Activated CD4-positive, alpha-beta T cell treated with anti-CD3 and anti-CD28 coated beads, Interleukin-2, amount 50 U/mL, for 4 hours (primary cell): ENCODE measurements around the gene TGFB2.

Experiments
- DNase-seq, 2 experiments: peaks; one replicate each; pipeline ENCODE4 v3.0.0-alpha.2; 2020

TGFB2 gene

GRCh38 chr1:218336328-218336727 is 8.8 kb upstream of the TGFB2 start:
- no peak for DNase-seq

- DNase-seq: no peak
Measured at GRCh38 chr1:218339267-218339831, 5.8 kb upstream of the TGFB2 start.

DNA sequence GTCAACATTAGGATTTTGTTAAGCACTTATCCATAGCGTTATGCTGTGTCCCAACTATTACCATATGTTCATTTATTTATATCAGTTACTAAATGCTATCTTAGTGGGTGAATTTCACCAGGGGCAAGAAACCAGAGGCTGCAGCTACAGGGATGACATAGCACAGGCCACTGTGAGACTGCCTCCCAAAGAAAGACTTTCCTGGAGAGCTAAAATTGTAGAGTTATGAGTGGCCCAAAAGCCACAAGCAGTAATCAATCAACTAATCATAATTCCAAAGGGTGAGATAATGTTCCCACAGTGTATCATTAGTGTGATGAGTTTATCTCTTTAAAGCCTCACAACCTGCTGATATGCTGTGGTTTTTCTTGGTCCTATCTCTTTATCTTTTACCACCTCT is 3.8 kb upstream of the TGFB2 start:
- no peak for DNase-seq

- no peak for DNase-seq
Measured at GRCh38 chr1:218342091-218342490, 3.0 kb upstream of the TGFB2 start.

DNA sequence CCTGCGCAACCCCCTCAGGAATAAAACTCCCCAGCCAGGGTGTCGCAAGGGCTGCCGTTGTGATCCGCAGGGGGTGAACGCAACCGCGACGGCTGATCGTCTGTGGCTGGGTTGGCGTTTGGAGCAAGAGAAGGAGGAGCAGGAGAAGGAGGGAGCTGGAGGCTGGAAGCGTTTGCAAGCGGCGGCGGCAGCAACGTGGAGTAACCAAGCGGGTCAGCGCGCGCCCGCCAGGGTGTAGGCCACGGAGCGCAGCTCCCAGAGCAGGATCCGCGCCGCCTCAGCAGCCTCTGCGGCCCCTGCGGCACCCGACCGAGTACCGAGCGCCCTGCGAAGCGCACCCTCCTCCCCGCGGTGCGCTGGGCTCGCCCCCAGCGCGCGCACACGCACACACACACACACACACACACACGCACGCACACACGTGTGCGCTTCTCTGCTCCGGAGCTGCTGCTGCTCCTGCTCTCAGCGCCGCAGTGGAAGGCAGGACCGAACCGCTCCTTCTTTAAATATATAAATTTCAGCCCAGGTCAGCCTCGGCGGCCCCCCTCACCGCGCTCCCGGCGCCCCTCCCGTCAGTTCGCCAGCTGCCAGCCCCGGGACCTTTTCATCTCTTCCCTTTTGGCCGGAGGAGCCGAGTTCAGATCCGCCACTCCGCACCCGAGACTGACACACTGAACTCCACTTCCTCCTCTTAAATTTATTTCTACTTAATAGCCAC is 696 bp downstream of the TGFB2 start:
- peak; percentile 9 to 14 for DNase-seq

GRCh38 chr1:218346391-218347204 is 1.5 kb downstream of the TGFB2 start:
- DNase-seq: no peak

DNA sequence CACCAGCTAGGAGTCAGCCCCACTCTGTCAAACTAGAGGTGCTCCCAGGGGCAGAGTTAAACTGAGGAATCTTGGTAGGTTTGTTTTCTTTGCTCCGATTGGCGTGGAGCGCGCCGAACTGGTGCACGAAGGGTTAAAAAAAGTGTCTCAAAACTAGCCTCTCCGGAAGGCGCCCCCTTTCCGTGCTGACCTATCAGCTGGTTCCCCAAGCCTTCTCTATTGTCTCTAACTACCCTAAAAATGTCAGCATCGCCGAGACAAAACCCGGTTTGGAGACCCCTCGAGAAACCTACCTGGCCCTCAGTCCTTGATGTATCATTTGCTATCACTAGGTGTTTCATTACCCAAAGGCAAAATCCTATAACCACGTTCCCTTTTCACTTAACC is 2.2 kb downstream of the TGFB2 start:
- no peak for DNase-seq

DNA sequence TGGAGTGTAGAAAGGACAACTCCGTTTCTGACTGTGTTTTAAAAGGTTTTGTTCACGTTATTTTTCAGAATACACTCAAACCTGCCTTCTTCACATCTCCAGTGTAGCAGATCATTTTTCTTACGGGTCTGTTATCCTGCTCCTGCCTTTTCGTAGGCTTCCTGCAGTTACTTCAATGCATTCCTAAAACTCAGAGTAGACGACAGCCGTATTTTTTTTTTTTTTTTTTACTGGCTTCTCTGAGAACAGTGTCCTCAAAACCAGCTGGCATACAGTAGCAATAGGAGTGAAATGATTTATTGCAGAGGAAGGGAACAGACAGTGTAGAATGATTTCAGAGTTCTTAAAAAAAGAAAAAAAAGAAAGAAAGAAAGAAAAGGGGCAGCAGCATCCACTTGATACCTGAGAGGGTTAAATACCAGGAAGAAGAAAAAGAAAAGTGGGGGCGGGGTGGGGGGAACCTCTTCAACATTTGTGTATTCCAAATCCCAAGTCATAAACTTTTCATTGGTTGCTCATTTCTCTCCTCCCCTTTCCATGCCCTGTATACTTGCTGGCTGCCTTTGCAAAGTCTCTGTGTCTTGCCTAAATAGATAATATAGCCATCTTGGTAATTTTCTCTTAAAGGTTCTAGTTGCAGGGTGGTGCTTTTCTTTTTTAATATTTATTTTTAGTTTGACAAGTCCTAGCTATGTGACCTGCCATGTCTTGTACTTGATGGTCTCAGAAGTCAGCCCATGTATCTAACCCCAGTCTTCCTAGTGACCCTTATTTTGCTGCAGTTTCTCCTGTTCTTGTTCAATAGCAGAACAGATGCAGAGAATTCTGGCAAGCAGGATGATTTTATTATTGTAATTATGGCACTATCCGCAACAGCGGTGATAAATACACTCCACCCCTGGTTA is 2.8 kb downstream of the TGFB2 start:
- no peak for DNase-seq

- DNase-seq: no peak
Measured at GRCh38 chr1:218348628-218349071, 3.5 kb downstream of the TGFB2 start.

DNA sequence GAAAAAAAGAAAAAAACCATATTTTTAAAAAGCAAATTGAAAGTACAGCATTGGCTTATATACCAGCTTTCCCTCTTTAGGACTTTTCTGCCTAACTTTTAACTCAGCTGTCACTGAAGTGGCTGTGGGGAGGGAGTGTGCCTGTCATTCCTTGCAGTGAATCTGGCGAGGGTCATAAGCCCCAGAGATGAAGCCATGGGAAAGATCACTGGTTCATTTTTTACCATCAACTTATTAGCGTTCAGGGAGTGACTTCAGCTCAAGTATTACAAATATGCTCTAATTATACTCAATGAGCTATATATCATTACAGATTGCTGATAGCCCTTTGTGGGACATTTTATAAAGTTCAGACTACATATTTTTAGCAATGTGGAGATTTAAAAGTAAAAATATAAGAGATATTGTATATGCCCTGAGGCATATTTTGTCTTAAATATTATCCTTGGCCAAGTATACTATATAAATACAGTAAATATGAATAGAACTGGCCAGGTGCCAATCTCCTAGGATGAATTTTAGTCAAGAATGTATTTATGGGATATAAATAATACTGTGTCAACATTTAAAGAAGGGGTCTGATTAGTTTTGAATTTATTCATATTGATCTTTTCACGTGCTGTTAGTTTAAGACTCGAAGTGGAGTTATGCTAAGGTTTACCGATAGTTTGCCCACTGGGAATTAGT is 4.4 kb downstream of the TGFB2 start:
- no peak for DNase-seq

DNA sequence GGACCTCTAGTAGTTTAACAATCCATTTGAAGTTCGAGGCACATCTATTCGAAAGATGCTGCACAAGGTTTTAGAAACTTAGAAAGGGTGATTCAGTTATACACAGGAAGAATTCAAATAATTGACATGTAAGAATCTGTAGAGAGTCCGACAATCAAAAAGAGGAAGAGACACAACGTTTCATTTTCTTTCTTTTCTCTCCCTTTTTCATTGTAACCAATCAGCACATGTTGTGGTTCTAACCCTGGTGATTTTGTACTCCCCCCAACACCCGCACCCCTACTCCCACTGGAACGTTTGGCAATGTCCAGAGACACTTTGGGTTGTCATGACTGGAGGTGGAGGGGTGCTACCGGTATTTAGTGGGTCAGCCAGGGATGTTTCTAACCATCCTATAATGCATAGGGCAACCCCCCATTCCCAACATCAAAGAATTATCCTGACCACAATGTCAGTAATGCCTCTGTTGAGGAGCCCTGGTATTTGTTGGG is 4.9 kb downstream of the TGFB2 start:
- DNase-seq: no peak

- DNase-seq: no peak
Measured at GRCh38 chr1:218350801-218351266, 5.7 kb downstream of the TGFB2 start.

DNA sequence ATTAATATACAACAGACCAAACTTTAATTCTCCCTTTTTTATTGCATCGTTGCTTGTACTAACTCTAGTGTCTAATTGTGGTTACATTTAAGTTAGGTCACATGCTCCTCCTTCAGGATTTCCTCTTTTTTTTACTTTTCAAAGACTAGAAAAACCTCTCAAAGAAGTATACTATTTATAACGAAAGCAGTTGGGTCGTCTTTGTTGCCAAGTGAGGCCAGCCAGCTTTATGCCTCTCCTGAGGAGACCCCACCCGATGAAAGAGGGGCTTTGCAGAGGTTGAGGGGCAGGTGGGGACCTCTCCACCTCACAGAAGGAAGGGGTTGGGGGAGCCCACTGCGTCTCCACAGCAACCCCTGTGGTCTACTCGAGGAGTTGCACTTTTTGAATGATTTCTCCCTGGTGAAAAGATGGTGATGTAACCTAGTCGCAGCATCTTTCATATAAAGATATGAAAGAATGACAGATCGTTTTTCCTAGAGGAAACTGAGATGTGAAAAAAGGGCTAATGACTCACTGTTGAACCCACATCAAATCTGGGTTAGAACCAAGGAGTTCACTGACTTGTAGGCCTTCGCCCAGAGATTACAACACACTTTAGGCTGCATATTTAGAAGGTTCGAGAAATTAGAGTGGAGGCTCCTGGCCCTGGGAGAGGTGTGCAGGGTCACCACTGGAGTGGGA is 6.4 kb downstream of the TGFB2 start:
- DNase-seq: peak in 1 of 2 experiments; percentile 5

DNA sequence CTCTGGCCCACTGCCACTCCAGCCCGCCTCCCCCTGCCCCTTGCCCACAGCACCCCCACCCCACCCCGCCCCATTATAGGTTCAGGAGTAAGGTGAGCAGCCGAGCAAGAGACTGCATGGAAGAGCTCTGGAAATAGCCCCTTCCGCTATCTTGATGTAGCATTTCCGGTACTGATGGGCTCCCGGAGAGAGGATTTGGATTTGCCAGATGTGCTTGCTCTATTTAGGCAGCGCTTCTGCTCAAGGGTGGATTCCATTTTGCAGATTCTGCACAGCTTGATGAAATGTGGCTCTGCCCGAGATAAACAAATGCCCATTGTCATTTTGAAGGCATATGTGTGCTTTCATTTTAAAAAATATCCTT is 6.9 kb downstream of the TGFB2 start:
- DNase-seq: no peak

GRCh38 chr1:218353656-218354055 is 8.5 kb downstream of the TGFB2 start:
- DNase-seq: no peak

- no peak for DNase-seq
Measured at GRCh38 chr1:218355278-218355677, 10.1 kb downstream of the TGFB2 start.

GRCh38 chr1:218357211-218357892 is 12.2 kb downstream of the TGFB2 start:
- no peak for DNase-seq

GRCh38 chr1:218357893-218358232 is 12.7 kb downstream of the TGFB2 start:
- DNase-seq: no peak

DNA sequence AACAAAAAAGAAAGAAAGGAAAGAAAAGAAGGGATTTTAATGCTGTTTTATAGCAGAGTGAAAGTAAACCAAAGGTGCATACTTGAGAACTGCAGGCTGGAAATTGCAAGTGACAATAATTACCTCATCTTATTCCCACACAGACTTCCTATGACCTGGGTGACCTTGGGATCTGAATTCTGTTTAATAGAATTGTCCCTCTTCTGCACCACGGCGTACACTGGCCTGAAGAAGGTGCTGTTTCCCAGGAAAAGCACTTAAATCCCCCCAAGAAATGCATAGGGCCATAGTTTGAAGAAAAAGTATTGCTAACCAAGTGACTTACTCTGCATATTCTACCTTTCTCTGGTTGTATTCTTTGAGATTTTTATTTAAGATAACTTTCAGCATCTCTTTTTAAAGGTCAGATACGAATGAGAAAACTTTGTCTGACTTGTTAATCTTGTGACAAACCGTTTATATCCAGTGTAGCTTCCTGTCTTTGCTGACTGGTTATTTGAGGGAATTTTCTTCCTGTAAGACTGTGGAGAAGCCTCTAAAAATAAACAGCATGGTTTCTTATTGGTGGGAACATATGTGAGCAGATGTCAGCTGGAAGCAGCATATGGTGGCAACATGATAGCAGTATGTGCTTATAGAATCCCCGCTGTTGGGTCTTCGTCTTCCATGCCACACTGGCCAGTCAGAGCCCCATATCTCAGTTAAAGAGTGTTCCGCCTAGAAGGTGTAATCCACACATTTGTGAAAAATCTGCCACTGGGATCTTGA is 16.3 kb downstream of the TGFB2 start:
- DNase-seq: no peak

- no peak for DNase-seq
Measured at GRCh38 chr1:218362418-218363076, 17.4 kb downstream of the TGFB2 start.
